Stomach (tissue), 4 donors: ENCODE results near the gene DPEP2NB.

Experiments
- CTCF ChIP-seq, 7 experiments: fragments of 450-650 bp in 4 of 7; fragments of 200-600 bp in 3 of 7; sonication (generic) in 3 of 7; IDR thresholded peaks; one replicate each; pipeline ENCODE4 v1.5.1; 2016 to 2019; ENCODE audit warnings: antibody characterized with exemption in 7 of 7, control low read depth in 2 of 7, mild to moderate bottlenecking in 1 of 7
- EP300 ChIP-seq: sonication (generic); formaldehyde crosslinking; IDR thresholded peaks from one replicate; pipeline ENCODE4 v1.6.1; 2017; ENCODE audit warnings: antibody characterized with exemption
- POLR2AphosphoS5 ChIP-seq, 3 donors: sonication (generic); formaldehyde crosslinking; IDR thresholded peaks; one replicate each; pipeline ENCODE4 v1.6.1; 2016; ENCODE audit warnings: antibody characterized with exemption in 3 of 3

DNA sequence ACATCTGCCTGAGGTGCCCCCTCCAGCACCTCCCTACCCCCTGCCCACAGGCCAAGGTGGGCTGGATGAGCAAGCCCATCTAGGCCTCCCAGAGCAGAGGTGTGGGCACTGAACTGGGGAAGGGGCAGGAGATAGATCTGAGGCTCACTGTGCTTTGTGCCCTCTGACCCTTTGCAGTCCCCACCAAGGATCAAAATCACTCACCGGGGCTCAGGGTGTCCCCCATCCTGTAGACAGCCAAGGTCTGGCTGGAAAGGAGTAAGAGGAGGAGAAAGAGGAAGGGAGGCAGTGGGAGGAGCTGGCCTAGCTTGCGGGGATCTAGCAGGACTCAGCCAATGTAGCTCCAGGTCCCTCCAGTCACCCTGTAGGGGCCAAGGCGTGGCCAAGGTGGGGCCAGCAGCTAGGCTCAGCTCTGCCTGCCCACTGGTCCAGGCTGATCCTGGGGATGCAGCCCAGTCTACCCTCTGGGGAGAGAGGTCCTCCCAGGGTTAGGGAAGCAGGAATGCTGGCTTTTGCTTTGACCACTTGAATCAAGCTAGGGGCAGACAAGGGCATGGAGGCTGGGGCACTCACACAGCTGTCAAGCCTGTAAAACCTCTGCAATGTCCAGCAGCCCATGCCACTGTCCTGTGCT, 49.0 kb downstream of the DPEP2NB start:
- TF ChIP-seq CTCF (IDR thresholded peaks at IDR 0.05), result no peak
- TF ChIP-seq EP300, result no peak
- TF ChIP-seq POLR2AphosphoS5 (IDR thresholded peaks at IDR 0.05), result no peak
